GM23248 (cell line): ENCODE measurements around the gene CACNA1C.

ENCODE experiments used
- EZH2 ChIP-seq: fragments of 200-600 bp; sonication (generic); IDR thresholded peaks from 2 replicates; pipeline ENCODE4 v1.6.1; 2018; ENCODE audit warnings: antibody characterized with exemption, mild to moderate bottlenecking; ENCODE audit not compliant: insufficient read depth, poor library complexity, severe bottlenecking
- EZH2phosphoT487 ChIP-seq: fragments of 200-600 bp; sonication (generic); IDR thresholded peaks from 2 replicates; pipeline ENCODE4 v1.6.1; 2018; ENCODE audit warnings: antibody characterized with exemption, moderate library complexity, mild to moderate bottlenecking, low read depth; ENCODE audit not compliant: insufficient read depth

GRCh38 chr12:2609020-2609419 is 556.2 kb downstream of the CACNA1C start:
- TF ChIP-seq EZH2: no peak
- no peak for TF ChIP-seq EZH2phosphoT487
